ENCODE results near the gene UGT2B15. TPM values are rescaled to one million over a fixed set of nuclear protein-coding genes. Genes with fewer than 3 reads are reported as not detected.
"Not testable (repeated sequence)": the region's sequence is repeated elsewhere in the genome, so short reads cannot be mapped to it uniquely, and the experiment has no call there.

UGT2B15 gene
- total RNA-seq: not detected

DNA sequence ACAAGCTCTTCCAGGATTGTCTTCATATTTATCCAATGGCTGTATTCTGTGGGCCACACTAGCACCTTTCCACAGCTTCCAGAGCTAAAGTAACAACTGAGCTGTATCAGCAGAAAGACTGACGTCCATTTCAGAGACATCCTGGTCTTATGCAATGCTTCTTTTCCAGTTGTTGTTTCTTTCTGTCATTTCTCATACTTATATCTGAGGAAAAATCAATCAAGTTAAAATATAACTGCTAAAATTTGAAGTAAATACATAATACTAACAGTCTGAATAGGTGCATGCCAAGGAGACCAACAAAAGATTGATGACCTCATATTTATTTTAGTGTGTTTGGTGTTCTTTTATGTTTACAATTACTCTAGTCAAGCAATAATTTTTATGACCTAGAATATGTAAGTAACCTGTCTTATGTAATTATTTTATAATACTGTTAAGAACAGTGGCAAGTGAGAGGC, at the start of gene UGT2B15:
Gene UGT2B15, minus strand, starts transcription at position 174 of the 461 bp plus-strand sequence. Its CDS starts 34 bp downstream, at position 140.
- H3K27me3 Mint-ChIP-seq, H3K4me3 Mint-ChIP-seq, H3K4me1 Mint-ChIP-seq, DNase-seq, H3K9me3 Mint-ChIP-seq, H3K36me3 Mint-ChIP-seq, H3K27ac Mint-ChIP-seq: not testable (repeated sequence)

DNA sequence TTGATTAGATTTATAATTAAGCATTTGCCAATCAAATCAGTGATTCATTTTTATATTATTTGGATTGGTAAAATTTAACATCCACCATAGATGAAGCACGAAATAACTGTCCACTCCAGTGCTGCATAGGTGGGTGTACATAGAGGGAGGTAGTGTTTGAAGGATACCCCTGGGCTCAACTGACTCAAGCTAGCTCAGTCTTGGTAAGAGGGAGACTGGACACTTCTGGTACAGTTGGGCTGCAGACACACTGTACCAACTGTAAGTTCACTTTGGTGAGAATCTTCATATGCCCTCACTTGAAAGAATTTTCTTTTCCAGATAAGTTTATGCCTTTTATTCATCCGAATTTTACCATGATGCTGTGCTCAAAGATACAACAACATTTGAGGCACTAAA, 48.6 kb upstream of the UGT2B15 start:
- peaks cover 3% of the 10 kb centered on the region for H3K9me3 Mint-ChIP-seq
- peaks cover 3% of the 10 kb centered on the region for H3K27me3 Mint-ChIP-seq
- H3K4me3 Mint-ChIP-seq: no peak overlapping the region
- H3K4me1 Mint-ChIP-seq: no peaks in the 10 kb centered on the region
- no peak overlapping the region for H3K27ac Mint-ChIP-seq
- DNase-seq: no peak
- H3K36me3 Mint-ChIP-seq: no peaks in the 10 kb centered on the region

DNA sequence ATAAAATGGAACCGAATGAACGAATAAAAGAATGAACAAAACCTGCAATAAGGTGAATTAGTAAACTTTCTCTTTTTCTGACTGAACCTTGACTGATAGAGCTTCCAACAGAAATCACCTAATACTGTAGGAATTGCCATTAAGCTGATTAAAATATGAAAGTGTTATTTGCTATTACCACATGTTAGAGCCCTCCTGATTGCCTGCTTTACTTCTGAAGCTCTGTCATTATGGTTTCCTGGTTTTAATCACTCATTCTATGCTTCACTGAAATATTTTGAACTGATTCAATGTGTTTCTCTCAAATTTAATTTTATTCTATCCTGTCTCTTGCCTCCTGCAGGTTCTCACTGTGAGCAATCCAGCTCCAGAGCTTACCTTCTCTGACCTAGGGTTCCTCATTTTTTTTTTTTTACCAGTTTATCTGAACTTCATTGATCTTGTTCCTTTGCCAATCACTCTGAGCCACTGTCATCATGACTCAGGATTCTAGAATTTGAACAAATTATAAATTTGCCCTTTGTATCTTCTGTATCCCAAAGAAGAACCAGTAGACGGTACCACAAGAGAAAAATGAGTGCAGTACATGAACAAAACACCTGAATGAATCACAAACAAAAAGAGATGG, 48.1 kb upstream of the UGT2B15 start:
- H3K4me1 Mint-ChIP-seq: no peaks in the 10 kb centered on the region
- peaks cover 3% of the 10 kb centered on the region for H3K27me3 Mint-ChIP-seq
- peaks cover 3% of the 10 kb centered on the region for H3K9me3 Mint-ChIP-seq
- H3K4me3 Mint-ChIP-seq: no peak overlapping the region
- no peaks in the 10 kb centered on the region for H3K36me3 Mint-ChIP-seq
- no peak for DNase-seq
- no peak overlapping the region for H3K27ac Mint-ChIP-seq

DNA sequence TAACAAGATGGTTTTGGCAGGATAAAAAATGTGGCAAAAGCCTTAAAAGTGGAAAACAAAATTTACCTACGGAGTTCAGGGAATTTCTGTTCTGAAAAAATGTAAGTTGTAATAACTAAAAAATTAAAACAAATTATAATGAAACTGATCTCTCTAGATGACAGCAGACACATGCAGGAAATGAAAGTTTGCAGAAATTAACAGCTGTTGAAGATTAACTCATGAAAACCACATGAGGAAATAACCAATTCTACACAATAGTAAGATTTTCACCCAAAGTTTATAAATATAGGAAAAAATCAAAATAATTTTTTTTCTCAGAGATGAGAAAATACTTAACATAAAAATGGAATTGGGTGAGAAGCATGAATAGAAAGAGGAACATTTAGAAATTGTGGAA, 47.5 kb upstream of the UGT2B15 start:
- Mint-ChIP-seq H3K4me1 (no peaks in the 10 kb centered on the region), H3K27me3 (peaks cover 3% of the 10 kb centered on the region), H3K27ac (no peak overlapping the region), H3K4me3 (no peak overlapping the region), H3K9me3 (peaks cover 3% of the 10 kb centered on the region), H3K36me3 (no peaks in the 10 kb centered on the region)
- no peak for DNase-seq

DNA sequence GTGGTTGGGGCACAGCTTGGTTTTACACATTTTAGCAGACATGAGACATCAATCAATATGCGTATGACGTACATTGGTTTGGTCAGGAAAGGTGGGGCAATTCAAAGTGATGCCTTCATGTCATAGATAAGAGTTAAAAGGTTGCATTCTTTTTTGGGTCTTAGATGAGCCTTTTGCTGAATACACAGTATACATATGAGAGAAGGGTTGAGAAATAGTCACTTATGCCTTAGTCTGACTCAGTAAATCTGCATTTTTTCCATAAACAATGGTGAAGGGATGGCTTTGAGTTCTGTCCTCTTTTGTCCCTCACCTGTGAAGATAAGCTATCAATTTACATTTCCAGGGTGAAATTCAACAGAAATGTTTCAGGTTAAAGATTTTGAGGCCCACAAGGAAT, 43.9 kb upstream of the UGT2B15 start:
- Mint-ChIP-seq H3K36me3 (no peaks in the 10 kb centered on the region), H3K27ac (no peak overlapping the region), H3K4me3 (no peak overlapping the region), H3K9me3 (no peaks in the 10 kb centered on the region), H3K27me3 (peaks cover 7% of the 10 kb centered on the region), H3K4me1 (no peaks in the 10 kb centered on the region)
- no peak for DNase-seq

DNA sequence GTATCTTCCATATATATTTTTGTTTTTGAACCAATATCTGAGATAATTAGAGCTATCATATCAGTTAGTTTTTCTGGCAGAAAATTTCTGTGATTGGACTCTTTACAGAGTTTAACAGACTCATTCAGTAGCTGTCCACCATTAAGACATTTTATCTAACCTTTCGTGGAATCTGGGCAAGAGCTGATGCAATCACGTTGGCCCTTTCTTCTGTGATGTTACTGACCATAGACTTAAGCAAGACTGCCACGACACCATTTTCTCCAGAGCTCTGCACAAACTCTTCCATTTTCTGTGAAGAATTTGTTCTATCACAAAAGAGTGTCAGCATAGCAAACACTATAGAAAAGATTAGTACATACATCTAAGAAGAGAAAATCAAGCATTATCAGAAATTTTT, 41.8 kb upstream of the UGT2B15 start:
- Mint-ChIP-seq H3K36me3 (no peaks in the 10 kb centered on the region), H3K9me3 (no peaks in the 10 kb centered on the region), H3K4me3 (no peak overlapping the region), H3K4me1 (no peaks in the 10 kb centered on the region), H3K27me3 (peaks cover 3% of the 10 kb centered on the region), H3K27ac (no peak overlapping the region)
- DNase-seq: no peak

DNA sequence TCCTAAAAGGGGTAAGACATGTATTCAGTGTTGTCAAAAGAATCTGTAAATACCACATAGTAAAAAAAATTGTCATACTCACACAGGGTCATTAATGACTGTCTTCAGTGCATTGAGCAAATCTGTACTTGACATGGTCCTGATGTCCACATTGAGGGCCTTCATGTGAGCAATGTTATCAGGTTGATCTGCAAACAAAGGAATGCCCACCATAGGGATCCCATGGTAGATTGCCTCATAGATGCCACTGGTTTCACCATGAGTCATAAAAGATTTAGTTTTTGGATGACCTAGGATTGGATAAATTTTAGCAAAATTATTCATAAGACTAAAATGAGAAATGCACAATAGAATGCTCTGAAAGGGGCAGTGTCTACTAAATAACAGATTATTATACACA, 38.1 kb upstream of the UGT2B15 start:
- DNase-seq: no peak
- peaks cover 3% of the 10 kb centered on the region for H3K27me3 Mint-ChIP-seq
- H3K4me1 Mint-ChIP-seq: no peaks in the 10 kb centered on the region
- H3K27ac Mint-ChIP-seq: no peak overlapping the region
- no peaks in the 10 kb centered on the region for H3K36me3 Mint-ChIP-seq
- H3K9me3 Mint-ChIP-seq: no peaks in the 10 kb centered on the region
- H3K4me3 Mint-ChIP-seq: no peak overlapping the region

DNA sequence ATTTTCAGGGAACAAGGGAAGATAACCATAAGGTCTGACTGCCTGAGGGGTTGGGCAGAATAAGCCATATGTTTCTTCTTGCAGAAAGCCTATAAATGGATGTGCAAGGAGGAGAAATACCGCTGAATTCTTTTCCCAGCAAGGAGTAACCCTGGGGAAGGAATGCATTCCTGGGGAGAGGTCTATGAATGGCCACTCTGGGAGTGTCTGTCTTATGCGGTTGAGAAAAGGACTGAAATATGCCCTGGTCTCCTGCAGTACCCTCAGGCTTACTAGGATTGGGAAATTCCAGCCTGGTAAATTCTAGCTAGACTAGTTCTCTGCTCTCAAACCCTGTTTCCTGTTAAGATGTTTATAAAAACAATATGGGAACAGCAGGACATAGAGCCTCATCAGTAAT, 32.7 kb upstream of the UGT2B15 start:
- H3K27ac Mint-ChIP-seq, H3K9me3 Mint-ChIP-seq, H3K4me3 Mint-ChIP-seq, DNase-seq, H3K4me1 Mint-ChIP-seq, H3K36me3 Mint-ChIP-seq, H3K27me3 Mint-ChIP-seq: not testable (repeated sequence)

DNA sequence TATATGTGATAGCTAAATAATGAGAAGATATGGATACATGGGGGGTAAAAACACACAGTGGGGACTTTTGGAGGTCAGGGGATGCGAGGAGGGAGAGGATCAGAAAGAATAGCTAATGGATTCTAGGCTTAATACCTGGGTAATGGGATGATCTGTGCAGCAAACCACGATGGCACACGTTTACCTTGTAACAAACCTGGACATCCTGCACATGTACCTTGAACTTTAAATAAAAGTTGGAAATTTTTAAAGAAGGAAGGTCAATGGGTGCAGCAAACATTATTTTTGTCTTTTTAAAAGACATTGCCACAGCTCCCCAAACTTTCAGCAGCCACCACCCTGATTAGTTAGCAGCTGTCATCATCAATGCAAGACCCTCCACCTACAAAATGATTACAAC, 29.7 kb upstream of the UGT2B15 start:
- H3K9me3 Mint-ChIP-seq: no peaks in the 10 kb centered on the region
- peaks cover 4% of the 10 kb centered on the region for H3K27me3 Mint-ChIP-seq
- H3K4me3 Mint-ChIP-seq: no peak overlapping the region
- no peak for DNase-seq
- H3K4me1 Mint-ChIP-seq: no peaks in the 10 kb centered on the region
- no peaks in the 10 kb centered on the region for H3K36me3 Mint-ChIP-seq
- no peak overlapping the region for H3K27ac Mint-ChIP-seq

DNA sequence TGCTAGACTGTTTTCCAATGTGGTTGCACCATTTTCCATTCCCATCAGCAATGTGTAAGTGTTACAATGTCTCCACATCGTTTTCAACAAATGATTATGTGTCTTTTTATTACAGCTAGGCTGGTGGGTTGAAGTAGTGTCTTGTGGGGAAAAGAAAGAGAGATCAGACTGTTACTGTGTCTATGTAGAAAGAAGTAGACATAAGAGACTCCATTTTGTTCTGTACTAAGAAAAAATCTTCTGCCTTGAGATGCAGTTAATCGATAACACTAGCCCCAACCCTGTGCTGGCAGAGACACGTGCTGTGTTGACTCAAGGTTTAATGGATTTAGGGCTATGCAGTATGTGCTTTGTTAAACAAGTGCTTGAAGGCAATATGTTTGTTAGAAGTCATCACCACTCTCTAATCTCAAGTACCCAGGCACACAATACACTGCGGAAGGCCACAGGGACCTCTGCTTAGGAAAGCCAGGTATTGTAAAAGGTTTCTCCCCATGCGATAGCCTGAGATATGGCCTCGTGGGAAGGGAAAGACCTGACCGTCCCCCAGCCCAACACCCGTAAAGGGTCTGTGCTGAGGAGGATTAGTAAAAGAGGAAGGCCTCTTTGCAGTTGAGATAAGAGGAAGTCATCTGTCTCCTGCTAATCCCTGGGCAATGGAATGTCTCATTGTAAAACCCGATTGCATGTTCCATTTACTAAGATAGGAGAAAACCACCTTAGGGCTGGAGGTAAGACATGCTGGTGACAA, 23.0 kb upstream of the UGT2B15 start:
- H3K27ac Mint-ChIP-seq: no peak overlapping the region
- peaks cover 4% of the 10 kb centered on the region for H3K27me3 Mint-ChIP-seq
- no peak overlapping the region for H3K4me3 Mint-ChIP-seq
- no peaks in the 10 kb centered on the region for H3K4me1 Mint-ChIP-seq
- no peak for DNase-seq
- H3K36me3 Mint-ChIP-seq: no peaks in the 10 kb centered on the region
- H3K9me3 Mint-ChIP-seq: peaks cover 7% of the 10 kb centered on the region

DNA sequence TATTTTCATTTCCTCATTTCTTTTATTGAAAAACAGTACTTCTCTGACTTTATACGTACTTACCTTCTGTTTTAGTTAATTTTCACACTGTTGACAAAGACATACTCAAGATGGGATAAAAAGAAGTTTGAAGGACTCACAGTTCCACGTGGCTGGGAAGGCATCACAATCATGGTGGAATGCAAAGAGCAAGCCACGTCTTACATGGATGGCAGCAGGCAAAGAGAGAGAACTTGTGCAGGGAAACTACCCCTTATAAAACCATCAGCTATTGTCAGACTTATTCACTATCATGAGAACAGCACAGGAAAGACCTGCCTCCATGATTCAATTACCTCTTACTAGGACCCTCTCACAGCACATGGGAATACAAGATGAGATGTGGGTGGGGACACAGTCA, 20.7 kb upstream of the UGT2B15 start:
- no peaks in the 10 kb centered on the region for H3K36me3 Mint-ChIP-seq
- H3K4me1 Mint-ChIP-seq: no peaks in the 10 kb centered on the region
- no peak overlapping the region for H3K27ac Mint-ChIP-seq
- H3K4me3 Mint-ChIP-seq: no peak overlapping the region
- H3K27me3 Mint-ChIP-seq: no peaks in the 10 kb centered on the region
- DNase-seq: no peak
- peaks cover 7% of the 10 kb centered on the region for H3K9me3 Mint-ChIP-seq

DNA sequence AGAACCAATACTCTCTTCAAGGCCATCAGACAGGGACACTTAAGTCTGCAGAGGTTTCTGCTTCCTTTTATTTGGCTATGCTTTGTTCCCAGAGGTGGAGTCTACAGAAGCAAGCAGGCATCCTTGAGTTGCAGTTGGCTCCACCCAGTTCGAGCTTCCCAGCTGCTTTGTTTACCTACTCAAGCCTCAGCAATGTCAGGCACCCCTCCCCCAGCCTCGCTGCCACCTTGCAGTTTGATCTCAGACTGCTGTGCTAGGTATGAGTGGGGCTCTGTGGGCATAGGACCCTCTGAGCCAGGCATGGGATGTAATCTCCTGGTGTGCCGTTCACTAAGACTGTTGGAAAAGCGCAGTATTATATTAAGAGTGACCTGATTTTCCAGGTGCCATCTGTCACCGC, 12.6 kb upstream of the UGT2B15 start:
- no peak overlapping the region for H3K4me3 Mint-ChIP-seq
- H3K27ac Mint-ChIP-seq: no peak overlapping the region
- H3K9me3 Mint-ChIP-seq: peaks cover 13% of the 10 kb centered on the region
- DNase-seq: no peak
- no peaks in the 10 kb centered on the region for H3K4me1 Mint-ChIP-seq
- H3K36me3 Mint-ChIP-seq: no peaks in the 10 kb centered on the region
- H3K27me3 Mint-ChIP-seq: peaks cover 9% of the 10 kb centered on the region

DNA sequence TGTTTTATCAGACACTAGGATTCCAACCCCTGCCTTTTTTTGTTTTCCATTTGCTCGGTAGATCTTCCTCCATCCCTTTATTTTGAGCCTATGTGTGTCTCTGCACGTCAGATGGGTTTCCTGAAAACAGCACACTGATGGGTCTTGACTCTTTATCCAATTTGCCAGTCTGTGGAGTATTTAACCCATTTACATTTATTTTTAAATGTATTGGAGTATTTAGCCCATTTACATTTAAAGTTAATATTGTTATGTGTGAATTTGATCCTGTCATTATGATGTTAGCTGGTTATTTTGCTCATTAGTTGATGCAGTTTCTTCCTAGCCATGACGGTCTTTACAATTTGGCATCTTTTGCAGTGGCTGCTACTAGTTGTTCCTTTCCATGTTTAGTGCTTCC, 10.8 kb upstream of the UGT2B15 start:
- H3K27me3 Mint-ChIP-seq, H3K27ac Mint-ChIP-seq, H3K4me1 Mint-ChIP-seq, H3K4me3 Mint-ChIP-seq, DNase-seq, H3K36me3 Mint-ChIP-seq: not testable (repeated sequence)
- peaks cover 13% of the 10 kb centered on the region for H3K9me3 Mint-ChIP-seq

DNA sequence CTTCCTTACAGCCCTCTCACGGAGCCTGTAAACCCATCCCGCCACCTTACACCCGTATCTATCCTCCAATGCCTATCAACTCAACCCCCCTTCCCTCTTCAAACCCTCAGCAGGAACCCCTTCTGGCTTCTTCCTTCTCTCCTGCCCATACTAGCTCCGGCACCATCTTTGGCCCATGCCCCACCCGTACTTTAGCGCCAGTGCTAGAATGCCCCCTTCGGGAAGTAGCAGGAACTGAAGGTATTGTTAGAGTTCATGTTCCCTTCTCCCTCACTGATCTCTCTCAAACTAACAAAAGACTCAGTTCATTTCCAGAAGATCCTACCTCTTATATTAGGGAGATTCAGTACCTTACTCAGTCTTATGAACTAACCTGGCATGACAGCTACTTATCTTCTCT, 2.7 kb upstream of the UGT2B15 start:
- Mint-ChIP-seq H3K4me1 (no peaks in the 10 kb centered on the region), H3K27ac (no peak overlapping the region), H3K27me3 (no peaks in the 10 kb centered on the region), H3K4me3 (no peak overlapping the region), H3K36me3 (no peaks in the 10 kb centered on the region), H3K9me3 (no peaks in the 10 kb centered on the region)
- DNase-seq: no peak

DNA sequence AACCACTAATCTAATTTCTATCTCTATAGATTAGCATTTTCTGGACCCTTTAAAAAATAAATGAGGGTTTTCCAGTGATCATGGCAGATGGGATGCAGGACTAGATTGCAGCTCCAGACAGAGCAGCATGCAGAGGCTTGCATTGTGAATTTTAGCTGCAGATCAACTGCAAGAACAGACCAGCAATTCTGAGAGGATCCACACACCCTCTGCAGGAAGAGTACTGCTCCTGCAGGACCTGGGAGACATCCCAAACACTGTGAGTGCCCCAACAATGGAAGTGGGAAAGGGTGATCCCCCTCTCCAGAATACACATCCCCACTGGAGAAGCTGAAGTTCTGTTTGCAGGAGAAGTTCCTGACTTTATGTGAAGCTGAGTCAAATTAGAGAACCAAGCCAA, 765 bp upstream of the UGT2B15 start:
- not testable (repeated sequence) for H3K4me1 Mint-ChIP-seq, H3K36me3 Mint-ChIP-seq, H3K27ac Mint-ChIP-seq, H3K27me3 Mint-ChIP-seq, DNase-seq, H3K9me3 Mint-ChIP-seq, H3K4me3 Mint-ChIP-seq

DNA sequence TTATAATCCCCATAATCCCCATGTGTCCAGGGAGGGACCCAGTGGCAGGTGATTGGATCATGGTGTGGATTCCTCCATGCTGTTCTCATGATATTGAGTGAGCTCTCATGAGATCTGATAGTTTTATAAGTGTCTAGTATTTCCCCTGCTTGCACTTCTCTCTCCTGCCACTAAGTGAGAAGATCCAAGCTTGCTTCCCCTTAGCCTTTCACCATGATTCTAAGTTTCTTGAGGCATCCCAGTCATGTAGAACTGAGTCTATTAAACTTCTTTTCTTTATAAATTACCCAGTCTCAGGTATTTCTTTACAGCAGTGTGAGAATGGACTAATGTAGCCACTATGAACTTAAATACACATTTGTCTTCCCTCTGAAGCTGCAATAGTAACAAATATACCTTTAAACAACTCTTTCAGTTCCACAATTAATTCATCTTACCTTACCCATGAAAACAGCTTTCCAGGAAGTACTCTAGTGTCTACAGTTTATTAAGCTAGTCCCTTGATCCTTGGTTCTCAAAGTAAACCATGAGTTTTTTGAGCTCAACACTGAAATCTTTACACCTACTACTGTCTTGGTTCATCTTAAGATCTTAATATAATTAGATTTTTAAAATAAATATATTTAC, 1.8 kb downstream of the UGT2B15 start:
- H3K27ac Mint-ChIP-seq, H3K4me1 Mint-ChIP-seq, DNase-seq, H3K9me3 Mint-ChIP-seq, H3K36me3 Mint-ChIP-seq, H3K27me3 Mint-ChIP-seq, H3K4me3 Mint-ChIP-seq: not testable (repeated sequence)

Measured in activated naive CD8-positive, alpha-beta T cell treated with anti-CD3 and anti-CD28 coated beads for 36 hours (primary cell).